ENCODE results near the gene HRK.

The HRK gene

GRCh38 chr12:116807546-116807945 lies 73.7 kb downstream of the HRK start:
- H3K4me3 ChIP-seq (ENCODE audit: low read depth, low read length) = no peak overlapping the region
- TF ChIP-seq, protein P1, sequence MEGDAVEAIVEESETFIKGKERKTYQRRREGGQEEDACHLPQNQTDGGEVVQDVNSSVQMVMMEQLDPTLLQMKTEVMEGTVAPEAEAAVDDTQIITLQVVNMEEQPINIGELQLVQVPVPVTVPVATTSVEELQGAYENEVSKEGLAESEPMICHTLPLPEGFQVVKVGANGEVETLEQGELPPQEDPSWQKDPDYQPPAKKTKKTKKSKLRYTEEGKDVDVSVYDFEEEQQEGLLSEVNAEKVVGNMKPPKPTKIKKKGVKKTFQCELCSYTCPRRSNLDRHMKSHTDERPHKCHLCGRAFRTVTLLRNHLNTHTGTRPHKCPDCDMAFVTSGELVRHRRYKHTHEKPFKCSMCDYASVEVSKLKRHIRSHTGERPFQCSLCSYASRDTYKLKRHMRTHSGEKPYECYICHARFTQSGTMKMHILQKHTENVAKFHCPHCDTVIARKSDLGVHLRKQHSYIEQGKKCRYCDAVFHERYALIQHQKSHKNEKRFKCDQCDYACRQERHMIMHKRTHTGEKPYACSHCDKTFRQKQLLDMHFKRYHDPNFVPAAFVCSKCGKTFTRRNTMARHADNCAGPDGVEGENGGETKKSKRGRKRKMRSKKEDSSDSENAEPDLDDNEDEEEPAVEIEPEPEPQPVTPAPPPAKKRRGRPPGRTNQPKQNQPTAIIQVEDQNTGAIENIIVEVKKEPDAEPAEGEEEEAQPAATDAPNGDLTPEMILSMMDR (IDR thresholded peaks at IDR 0.05; ENCODE audit: borderline replicate concordance, insufficient read depth, low read depth, low read length) = no peak

DNA sequence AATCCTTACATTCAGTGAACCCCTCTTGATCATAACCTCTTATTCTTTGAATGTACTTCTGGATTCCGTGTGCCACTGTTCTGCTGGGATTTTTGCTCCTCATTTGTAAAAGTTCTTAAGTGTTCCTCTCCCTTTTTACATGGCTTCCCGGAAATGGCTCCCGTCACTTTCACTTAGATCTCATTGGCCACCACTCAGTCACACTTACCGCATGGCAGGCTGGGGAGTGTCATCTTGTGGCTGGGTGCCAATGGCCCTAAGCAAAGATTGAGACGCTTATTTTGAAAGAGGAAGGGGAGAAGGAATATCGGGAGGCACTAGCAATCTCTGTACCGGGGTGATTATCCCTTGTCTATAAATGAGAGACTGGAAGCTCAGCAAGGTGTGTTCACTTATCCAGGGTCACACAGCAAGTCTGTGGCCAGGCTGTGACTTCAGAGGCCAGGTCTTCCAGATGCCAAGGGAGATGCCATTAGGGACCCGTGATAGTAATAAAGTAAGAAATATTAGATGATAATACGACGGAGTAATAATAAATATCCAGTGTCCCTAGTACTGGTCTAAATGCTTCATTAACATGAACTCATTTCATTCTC lies 74.3 kb downstream of the HRK start:
- TF ChIP-seq, protein P1 (IDR thresholded peaks at IDR 0.05; ENCODE audit: borderline replicate concordance, insufficient read depth, low read depth, low read length) = no peak
- no peak overlapping the region for H3K4me3 ChIP-seq (ENCODE audit: low read depth, low read length)

Data from GM12875 (cell line).